Parathyroid adenoma (tissue), 2 donors: ENCODE measurements around the gene SPANXA2.

Experiments
- H2AFZ ChIP-seq: fragments of 300-600 bp; sonication (generic); one replicate; pipeline ENCODE4 v1.7.0; 2017; ENCODE audit warnings: antibody characterized with exemption, mild to moderate bottlenecking
- H3K27ac ChIP-seq: fragments of 300-600 bp; sonication (generic); one replicate; pipeline ENCODE4 v1.7.0; 2017
- H3K27me3 ChIP-seq: fragments of 300-600 bp; sonication (generic); one replicate; pipeline ENCODE4 v1.7.0; 2017; ENCODE audit warnings: low read length; ENCODE audit not compliant: control insufficient read depth, insufficient read depth
- H3K36me3 ChIP-seq: fragments of 300-600 bp; sonication (generic); one replicate; pipeline ENCODE4 v1.7.0; 2017; ENCODE audit warnings: low read length; ENCODE audit not compliant: control insufficient read depth, insufficient read depth
- H3K4me1 ChIP-seq: fragments of 300-600 bp; sonication (generic); one replicate; pipeline ENCODE4 v1.7.0; 2017; ENCODE audit warnings: control low read depth
- H3K4me2 ChIP-seq: fragments of 300-600 bp; sonication (generic); one replicate; pipeline ENCODE4 v1.7.0; 2017; ENCODE audit warnings: low read length
- H3K4me3 ChIP-seq: fragments of 300-600 bp; sonication (generic); one replicate; pipeline ENCODE4 v1.7.0; 2017; ENCODE audit warnings: low read depth, low read length
- H3K79me2 ChIP-seq: fragments of 300-600 bp; sonication (generic); one replicate; pipeline ENCODE4 v1.7.0; 2017; ENCODE audit warnings: control low read depth
- H3K9ac ChIP-seq: fragments of 300-600 bp; sonication (generic); one replicate; pipeline ENCODE4 v1.7.0; 2017; ENCODE audit warnings: mild to moderate bottlenecking
- H3K9me3 ChIP-seq: fragments of 300-600 bp; sonication (generic); one replicate; pipeline ENCODE4 v1.7.0; 2017; ENCODE audit warnings: low read length; ENCODE audit not compliant: control insufficient read depth
- TF ChIP-seq, protein P1 (sequence below): fragments of 300-600 bp; sonication (generic); IDR thresholded peaks from one replicate; pipeline ENCODE4 v1.7.0; 2017; ENCODE audit warnings: antibody characterized with exemption, mild to moderate bottlenecking
- donor health status: primary hyperparathyroidism.

The SPANXA2 gene

DNA sequence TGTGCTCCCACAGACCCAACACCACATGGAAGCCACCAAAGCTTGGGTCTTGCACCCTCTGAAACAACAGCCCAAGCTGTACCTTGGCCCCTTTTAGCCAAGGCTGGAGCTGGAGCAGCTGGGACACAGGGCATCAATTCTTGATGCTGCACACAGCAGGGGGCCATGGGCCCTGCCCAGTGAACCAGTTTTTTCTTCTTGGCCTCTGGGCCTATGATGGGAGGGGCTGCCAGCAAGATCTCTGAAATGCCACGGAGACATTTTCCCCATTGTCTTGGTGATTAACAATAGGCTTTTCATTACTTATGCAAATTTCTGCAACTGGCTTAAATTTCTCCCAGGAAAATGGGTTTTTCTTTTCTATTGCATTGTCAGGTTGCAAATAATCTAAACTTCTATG is 49.0 kb downstream of the SPANXA2 start:
- no peak overlapping the region for H2AFZ ChIP-seq
- H3K79me2 ChIP-seq: no peaks in the 10 kb centered on the region
- no peak overlapping the region for H3K9ac ChIP-seq
- no peaks in the 10 kb centered on the region for H3K27me3 ChIP-seq
- no peak overlapping the region for H3K27ac ChIP-seq
- no peaks in the 10 kb centered on the region for H3K9me3 ChIP-seq
- TF ChIP-seq, protein P1, sequence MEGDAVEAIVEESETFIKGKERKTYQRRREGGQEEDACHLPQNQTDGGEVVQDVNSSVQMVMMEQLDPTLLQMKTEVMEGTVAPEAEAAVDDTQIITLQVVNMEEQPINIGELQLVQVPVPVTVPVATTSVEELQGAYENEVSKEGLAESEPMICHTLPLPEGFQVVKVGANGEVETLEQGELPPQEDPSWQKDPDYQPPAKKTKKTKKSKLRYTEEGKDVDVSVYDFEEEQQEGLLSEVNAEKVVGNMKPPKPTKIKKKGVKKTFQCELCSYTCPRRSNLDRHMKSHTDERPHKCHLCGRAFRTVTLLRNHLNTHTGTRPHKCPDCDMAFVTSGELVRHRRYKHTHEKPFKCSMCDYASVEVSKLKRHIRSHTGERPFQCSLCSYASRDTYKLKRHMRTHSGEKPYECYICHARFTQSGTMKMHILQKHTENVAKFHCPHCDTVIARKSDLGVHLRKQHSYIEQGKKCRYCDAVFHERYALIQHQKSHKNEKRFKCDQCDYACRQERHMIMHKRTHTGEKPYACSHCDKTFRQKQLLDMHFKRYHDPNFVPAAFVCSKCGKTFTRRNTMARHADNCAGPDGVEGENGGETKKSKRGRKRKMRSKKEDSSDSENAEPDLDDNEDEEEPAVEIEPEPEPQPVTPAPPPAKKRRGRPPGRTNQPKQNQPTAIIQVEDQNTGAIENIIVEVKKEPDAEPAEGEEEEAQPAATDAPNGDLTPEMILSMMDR: no peak
- H3K36me3 ChIP-seq: no peaks in the 10 kb centered on the region
- no peak overlapping the region for H3K4me2 ChIP-seq
- H3K4me3 ChIP-seq: no peak overlapping the region
- H3K4me1 ChIP-seq: no peaks in the 10 kb centered on the region
